ENCODE results near the gene TSN. TPM values are rescaled to one million over a fixed set of nuclear protein-coding genes. Genes with fewer than 3 reads are reported as not detected.

The TSN gene
- total and polyA plus RNA-seq, 9 of the 15 experiments (the other 6 are each of a cell fraction or from before 2014, with no cell fraction given): 63.2 to 152 (median 95.2) TPM

DNA sequence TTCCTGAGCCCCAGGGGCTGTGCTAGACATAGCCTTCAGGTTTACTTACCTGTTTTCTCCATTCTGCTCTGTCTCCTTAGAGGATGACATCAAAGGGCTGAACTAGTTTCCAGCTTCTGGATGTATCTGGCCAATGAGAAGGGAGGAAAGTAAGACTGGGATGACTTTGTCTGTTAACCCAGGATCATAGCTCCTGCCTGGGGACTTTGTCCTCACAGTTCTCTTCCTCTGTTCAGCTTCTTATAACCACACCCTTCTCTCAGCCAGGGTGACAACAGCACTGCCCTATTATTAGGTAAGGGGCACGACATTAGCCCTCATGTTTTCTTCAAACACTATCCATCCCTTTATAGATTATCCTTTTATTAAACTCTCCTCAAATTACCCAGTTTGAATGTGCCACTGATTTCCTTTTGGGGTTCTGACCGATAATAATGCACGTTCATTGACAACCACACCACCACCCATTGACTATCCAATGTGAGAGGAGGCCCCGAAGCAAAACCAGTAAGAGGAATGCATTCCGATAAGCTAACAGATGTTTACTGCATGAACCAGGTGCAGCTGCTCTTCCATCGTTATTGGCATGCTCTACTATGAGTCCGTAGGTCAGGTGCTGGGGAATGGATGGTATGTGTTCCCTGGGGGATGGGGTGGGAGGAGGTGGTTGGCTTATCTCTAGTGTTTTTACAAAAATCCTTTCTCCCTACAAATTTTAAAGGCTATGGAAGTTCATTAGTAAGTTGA, 23.5 kb downstream of the TSN start:
- WGBS (ENCODE audit: insufficient coverage, low coverage, missing lambda C conversion rate): 5% methylated on average over 6 of the region's 7 CpGs
- intact Hi-C loops (cut with micrococcal nuclease): no loop called here

GRCh38 chr2:121783180-121783579, 27.7 kb downstream of the TSN start:
- FAIRE-seq: peak; percentile 26
- no peaks in the 10 kb centered on the region for H3K9me1 ChIP-seq (ENCODE audit: control insufficient read depth, insufficient read depth, low read length)
- TF ChIP-seq ZNF316 (IDR thresholded peaks at IDR 0.05) (peak; percentile 84), MAFK (IDR thresholded peaks at IDR 0.05; ENCODE audit: low read length) (peak; percentile 47; the same call in 1 of the 2 replicates), C11orf30 (IDR thresholded peaks at IDR 0.05; ENCODE audit: low read depth) (peak; percentile 63), MAFF (IDR thresholded peaks at IDR 0.05; ENCODE audit: low read length) (peak; percentile 49; the same call in 1 of the 2 replicates), NFE2 (IDR thresholded peaks at IDR 0.05; ENCODE audit: low read depth) (0 out of 2 replicates have a peak, but pooled peaks have one; percentile 22), MAFG (tag; conservative IDR thresholded peaks at IDR 0.05) (peak; percentile 71), MCM5 (IDR thresholded peaks at IDR 0.05; ENCODE audit: low read depth) (no peak), HMG20B (CRISPR knock-in tag; IDR thresholded peaks at IDR 0.05) (no peak), MAX (CRISPR knock-in tag; IDR thresholded peaks at IDR 0.05) (no peak)
- TF ChIP-seq, protein P1, sequence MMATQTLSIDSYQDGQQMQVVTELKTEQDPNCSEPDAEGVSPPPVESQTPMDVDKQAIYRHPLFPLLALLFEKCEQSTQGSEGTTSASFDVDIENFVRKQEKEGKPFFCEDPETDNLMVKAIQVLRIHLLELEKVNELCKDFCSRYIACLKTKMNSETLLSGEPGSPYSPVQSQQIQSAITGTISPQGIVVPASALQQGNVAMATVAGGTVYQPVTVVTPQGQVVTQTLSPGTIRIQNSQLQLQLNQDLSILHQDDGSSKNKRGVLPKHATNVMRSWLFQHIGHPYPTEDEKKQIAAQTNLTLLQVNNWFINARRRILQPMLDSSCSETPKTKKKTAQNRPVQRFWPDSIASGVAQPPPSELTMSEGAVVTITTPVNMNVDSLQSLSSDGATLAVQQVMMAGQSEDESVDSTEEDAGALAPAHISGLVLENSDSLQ (IDR thresholded peaks at IDR 0.05): no peak
- H3K36me3 ChIP-seq (ENCODE audit: control insufficient read depth, insufficient read depth, low read length): no peaks in the 10 kb centered on the region
- no TSS peak for BruUV-seq (replicated peaks)
- ATAC-seq: no peak
- no peaks in the 10 kb centered on the region for H4K20me1 ChIP-seq (replicated peaks; ENCODE audit: control insufficient read depth, insufficient read depth, low read length)
- H3K9me3 ChIP-seq (replicated peaks; ENCODE audit: control insufficient read depth, insufficient read depth, low read depth, low read length): 0 out of 2 replicates have a peak, but pooled peaks cover under 1% of the 10 kb centered on the region
- peaks cover 16 to 20% of the 10 kb centered on the region in 2 experiments for H3K27me3 ChIP-seq (ENCODE audit: control insufficient read depth in 2 of 2, insufficient read depth in 2 of 2, low read length in 2 of 2)
- no peak overlapping the region for H2AFZ ChIP-seq (ENCODE audit: low read depth, low read length)
- no peak for DNase-seq (ENCODE audit: extremely low read depth in 1 of 4, low spot score in 3 of 4)
- ChIA-PET POLR2A (no interaction called here), CTCF (ENCODE audit: low intra/inter-chr PET ratio) (no interaction called here)
- intact Hi-C loops (cut with micrococcal nuclease) (no loop called here), in situ Hi-C loops (cut with MboI) (loop anchor here (25.0 kb wide), 1 partner anchor 696 kb away; no protein-coding TSS in a partner anchor)
- no peak overlapping the region for H3K4me3 ChIP-seq
- H3K27ac ChIP-seq (ENCODE audit: extremely low read depth, low read depth, low read length): no peak overlapping the region
- no peaks in the 10 kb centered on the region for H3K4me1 ChIP-seq (replicated peaks in 1 of 2; ENCODE audit: control insufficient read depth in 2 of 2, insufficient read depth in 2 of 2, low read length in 2 of 2)
- no peaks in the 10 kb centered on the region for H3K79me2 ChIP-seq (ENCODE audit: control insufficient read depth, insufficient read depth, low read length)
- WGBS (ENCODE audit: insufficient coverage, low coverage, missing lambda C conversion rate): 0% methylated on average over 2 of the region's 2 CpGs
- no peak overlapping the region for H3K4me2 ChIP-seq (ENCODE audit: insufficient read depth, low read length)
- H3K9ac ChIP-seq (ENCODE audit: insufficient read depth in 1 of 2, low read depth in 2 of 2, low read length in 2 of 2): no peak overlapping the region

More for the DNA sequence above, 23.5 kb downstream of the TSN start:
- H4K20me1 ChIP-seq (replicated peaks; ENCODE audit: control insufficient read depth, insufficient read depth, low read length): no peaks in the 10 kb centered on the region
- ChIA-PET POLR2A (interaction anchor here (0.6 to 1.4 kb wide), 2 partner anchors 10 to 256 kb away, joined by 3 to 5 read pairs; no protein-coding TSS in a partner anchor), CTCF (ENCODE audit: low intra/inter-chr PET ratio) (no interaction called here)
- no TSS peak for BruUV-seq (replicated peaks)
- no peaks in the 10 kb centered on the region for H3K9me3 ChIP-seq (replicated peaks; ENCODE audit: control insufficient read depth, insufficient read depth, low read depth, low read length)
- in situ Hi-C loops (cut with MboI): loop anchor here (25.0 kb wide), 1 partner anchor 692 kb away; no protein-coding TSS in a partner anchor
- no peak overlapping the region for H3K27ac ChIP-seq (ENCODE audit: extremely low read depth, low read depth, low read length)
- H3K9me1 ChIP-seq (ENCODE audit: control insufficient read depth, insufficient read depth, low read length): no peaks in the 10 kb centered on the region
- no peak overlapping the region; the same call in 1 of the 2 replicates for H2AFZ ChIP-seq (ENCODE audit: low read depth, low read length)
- no peaks in the 10 kb centered on the region for H3K36me3 ChIP-seq (ENCODE audit: control insufficient read depth, insufficient read depth, low read length)
- TF ChIP-seq SREBF2 (CRISPR knock-in tag; IDR thresholded peaks at IDR 0.05): no peak
- H3K4me2 ChIP-seq (ENCODE audit: insufficient read depth, low read length): no peak overlapping the region
- H3K9ac ChIP-seq (ENCODE audit: insufficient read depth in 1 of 2, low read depth in 2 of 2, low read length in 2 of 2): no peak overlapping the region
- peak; percentile 11 for FAIRE-seq
- no peaks in the 10 kb centered on the region; a peak in 3 of 5 replicates for H3K4me1 ChIP-seq (replicated peaks in 1 of 2; ENCODE audit: control insufficient read depth in 2 of 2, insufficient read depth in 2 of 2, low read length in 2 of 2)
- ATAC-seq: peak; percentile 8; the same call in 1 of the 3 replicates
- H3K27me3 ChIP-seq (ENCODE audit: control insufficient read depth in 2 of 2, insufficient read depth in 2 of 2, low read length in 2 of 2): peaks cover 2 to 9% of the 10 kb centered on the region in 2 experiments; a peak in 1 of 5 replicates
- no peaks in the 10 kb centered on the region for H3K79me2 ChIP-seq (ENCODE audit: control insufficient read depth, insufficient read depth, low read length)
- DNase-seq (ENCODE audit: extremely low read depth in 1 of 4, low spot score in 3 of 4): no peak
- H3K4me3 ChIP-seq: no peak overlapping the region
